ENCODE results near the gene FOXJ2.
"Not testable (repeated sequence)": the region's sequence is repeated elsewhere in the genome, so short reads cannot be mapped to it uniquely, and the experiment has no call there.

FOXJ2 gene

DNA sequence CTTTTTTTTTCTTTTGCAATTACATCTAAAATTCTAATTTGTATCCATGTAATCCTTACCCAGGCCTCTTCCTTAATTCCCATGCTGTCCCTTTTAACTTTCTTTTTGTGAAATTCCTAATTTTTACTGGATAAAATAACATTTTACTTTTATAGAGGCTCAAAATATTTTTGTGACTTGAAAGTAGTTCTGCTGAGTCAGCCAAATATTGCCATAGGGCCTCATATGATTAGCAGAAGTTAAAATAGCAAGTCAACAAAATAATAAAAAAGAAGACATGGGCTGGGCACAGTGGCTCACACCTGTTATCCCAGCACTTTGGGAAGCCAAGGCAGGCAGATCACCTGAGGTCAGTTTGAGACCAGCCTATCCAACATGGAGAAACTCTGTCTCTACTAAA is 31.6 kb downstream of the FOXJ2 start:
- Histone ChIP-seq H3K9me3 (ENCODE audit: control insufficient read depth, insufficient read depth, low read length) (no peaks in the 10 kb centered on the region), H3K27ac (ENCODE audit: low read length) (no peak overlapping the region), H3K4me3 (ENCODE audit: low read length) (no peak overlapping the region), H3K4me1 (ENCODE audit: control insufficient read depth, insufficient read depth, low read length) (no peaks in the 10 kb centered on the region), H3K27me3 (ENCODE audit: control insufficient read depth, insufficient read depth, low read length) (no peaks in the 10 kb centered on the region), H3K36me3 (ENCODE audit: control insufficient read depth, insufficient read depth, low read length) (no peaks in the 10 kb centered on the region)
- DNase-seq (ENCODE audit: low read depth, low spot score): no peak

DNA sequence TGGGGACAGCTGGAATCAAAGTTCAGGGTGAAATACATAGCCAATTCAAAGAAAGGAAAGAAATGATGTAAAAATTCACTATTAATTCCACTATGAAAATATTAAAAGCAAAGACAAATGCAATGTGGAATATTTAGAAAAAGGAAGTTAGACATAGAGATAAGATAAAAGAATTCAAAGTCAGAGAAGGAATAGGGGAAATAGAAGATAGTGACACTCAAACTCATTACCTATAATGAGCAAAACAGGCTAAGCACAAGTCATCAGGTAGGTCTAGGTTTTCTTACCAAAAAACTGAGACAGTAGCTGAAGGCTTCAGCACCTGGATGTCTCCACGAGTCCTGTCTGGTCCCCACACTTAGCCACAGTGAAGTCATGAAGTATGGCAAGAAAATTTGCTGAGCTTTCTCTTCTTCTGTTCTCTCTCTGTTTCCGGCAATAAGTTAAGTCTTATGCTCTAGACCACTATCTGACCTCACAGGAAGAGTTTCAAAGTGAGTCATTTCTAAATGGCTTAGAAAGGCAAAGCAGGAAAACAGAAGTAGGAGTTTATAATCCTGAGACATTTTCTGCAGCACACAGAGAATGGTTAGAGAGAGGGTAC is 33.6 kb downstream of the FOXJ2 start, which contains the start of gene C3AR1:
Gene C3AR1 (minus strand): TSS at position 369 of the 604 bp plus-strand sequence. CDS start 6,174 bp downstream, outside the sequence.
- H3K36me3 ChIP-seq (ENCODE audit: control insufficient read depth, insufficient read depth, low read length): no peaks in the 10 kb centered on the region
- no peak within 1 kb of the TSS for H3K27ac ChIP-seq (ENCODE audit: low read length)
- no peak for DNase-seq (ENCODE audit: low read depth, low spot score)
- H3K27me3 ChIP-seq (ENCODE audit: control insufficient read depth, insufficient read depth, low read length): no peaks in the 10 kb centered on the region
- no peak within 1 kb of the TSS for H3K4me3 ChIP-seq (ENCODE audit: low read length)
- WGBS (ENCODE audit: insufficient coverage, insufficient read length): no CpG with 5 or more reads among the region's 2 CpGs
- H3K9me3 ChIP-seq (ENCODE audit: control insufficient read depth, insufficient read depth, low read length): no peaks in the 10 kb centered on the region
- H3K4me1 ChIP-seq (ENCODE audit: control insufficient read depth, insufficient read depth, low read length): no peaks in the 10 kb centered on the region

DNA sequence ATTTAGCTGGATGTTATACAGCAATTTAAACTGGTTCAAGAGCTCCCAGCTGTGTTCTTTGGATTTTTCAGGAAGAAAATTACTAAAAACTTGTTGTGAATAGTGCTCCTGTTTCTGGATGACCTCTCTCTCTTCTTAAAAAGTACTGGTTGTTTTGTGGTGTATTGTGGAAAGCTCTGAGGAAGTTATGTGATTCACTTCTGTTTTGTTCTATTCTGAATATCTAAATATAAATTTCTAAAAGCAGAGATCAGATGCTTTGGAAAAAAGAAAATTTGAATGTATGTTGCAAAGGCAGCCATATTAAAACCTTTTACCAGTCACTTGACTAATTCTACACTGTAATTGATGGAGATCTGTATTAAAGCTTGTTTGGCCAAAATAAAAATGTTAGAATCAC is 37.1 kb downstream of the FOXJ2 start:
- Histone ChIP-seq H3K4me3 (ENCODE audit: low read length) (no peak overlapping the region), H3K27me3 (ENCODE audit: control insufficient read depth, insufficient read depth, low read length) (no peaks in the 10 kb centered on the region), H3K36me3 (ENCODE audit: control insufficient read depth, insufficient read depth, low read length) (no peaks in the 10 kb centered on the region), H3K4me1 (ENCODE audit: control insufficient read depth, insufficient read depth, low read length) (no peaks in the 10 kb centered on the region), H3K9me3 (ENCODE audit: control insufficient read depth, insufficient read depth, low read length) (no peaks in the 10 kb centered on the region), H3K27ac (ENCODE audit: low read length) (no peak overlapping the region)
- DNase-seq (ENCODE audit: low read depth, low spot score): no peak

DNA sequence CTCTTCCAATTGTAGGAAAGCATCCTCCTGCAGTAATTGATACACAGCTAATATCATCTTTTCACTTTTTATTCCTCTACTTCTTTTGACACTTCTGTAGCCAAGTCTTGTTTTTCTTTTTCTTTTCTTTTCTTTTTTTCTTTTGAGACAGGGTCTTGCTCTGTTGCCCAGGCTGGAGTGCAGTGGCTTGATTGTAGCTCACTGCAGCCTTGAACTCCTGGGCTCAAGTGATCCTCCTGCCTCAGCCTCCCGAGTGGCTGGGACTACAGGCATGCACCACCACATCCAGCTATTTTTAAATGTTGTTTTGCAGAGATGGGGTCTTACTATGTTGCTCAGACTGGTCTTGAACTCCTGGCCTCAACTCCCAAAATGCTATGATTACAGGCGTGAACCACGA is 39.3 kb downstream of the FOXJ2 start:
- H3K36me3 ChIP-seq (ENCODE audit: control insufficient read depth, insufficient read depth, low read length); H3K4me3 ChIP-seq (ENCODE audit: low read length); H3K9me3 ChIP-seq (ENCODE audit: control insufficient read depth, insufficient read depth, low read length); H3K4me1 ChIP-seq (ENCODE audit: control insufficient read depth, insufficient read depth, low read length); DNase-seq (ENCODE audit: low read depth, low spot score); H3K27me3 ChIP-seq (ENCODE audit: control insufficient read depth, insufficient read depth, low read length); H3K27ac ChIP-seq (ENCODE audit: low read length): not testable (repeated sequence)
- WGBS (ENCODE audit: insufficient coverage, insufficient read length): no CpG with 5 or more reads among the region's 3 CpGs

DNA sequence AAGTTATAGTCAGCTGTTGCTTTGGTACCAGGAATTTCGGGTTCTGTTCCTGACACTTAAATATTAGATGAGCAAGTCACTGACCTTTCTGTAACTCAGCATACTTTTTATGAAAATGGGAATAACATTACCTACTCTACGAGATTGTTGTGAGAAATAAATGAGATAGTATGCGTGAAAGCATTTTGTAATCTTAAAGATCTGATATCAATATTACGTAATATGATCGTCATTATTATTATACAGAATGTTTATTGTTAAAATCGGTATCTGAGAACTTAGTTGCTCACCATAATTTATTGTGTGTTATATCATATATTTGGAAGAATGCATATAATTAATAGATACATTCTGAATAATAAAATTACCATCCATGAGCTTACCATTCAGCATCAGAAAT is 43.4 kb downstream of the FOXJ2 start:
- Histone ChIP-seq H3K36me3 (ENCODE audit: control insufficient read depth, insufficient read depth, low read length) (no peaks in the 10 kb centered on the region), H3K9me3 (ENCODE audit: control insufficient read depth, insufficient read depth, low read length) (no peaks in the 10 kb centered on the region), H3K27me3 (ENCODE audit: control insufficient read depth, insufficient read depth, low read length) (no peaks in the 10 kb centered on the region), H3K27ac (ENCODE audit: low read length) (no peak overlapping the region), H3K4me3 (ENCODE audit: low read length) (no peak overlapping the region), H3K4me1 (ENCODE audit: control insufficient read depth, insufficient read depth, low read length) (no peaks in the 10 kb centered on the region)
- WGBS (ENCODE audit: insufficient coverage, insufficient read length): 100% methylated on average over 2 of the region's 6 CpGs
- DNase-seq (ENCODE audit: low read depth, low spot score): no peak

DNA sequence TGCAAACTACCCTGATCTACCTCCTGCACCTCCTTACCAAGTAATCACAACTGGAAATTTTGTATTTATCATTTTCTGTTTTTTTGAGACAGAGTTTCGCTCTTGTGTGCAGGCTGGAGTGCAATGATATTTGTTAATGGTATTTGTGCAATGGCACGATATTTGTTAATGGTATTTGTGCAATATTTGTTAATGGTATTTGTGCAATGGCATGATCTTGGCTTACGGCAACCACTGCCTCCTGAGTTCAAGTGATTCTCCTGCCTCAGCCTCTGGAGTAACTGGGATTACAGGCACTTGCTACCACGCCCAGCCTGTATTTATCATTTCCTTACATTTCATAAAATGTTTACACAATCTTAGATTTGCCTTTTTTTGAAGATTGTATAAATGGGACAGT is 43.9 kb downstream of the FOXJ2 start:
- no peak overlapping the region for H3K4me3 ChIP-seq (ENCODE audit: low read length)
- H3K4me1 ChIP-seq (ENCODE audit: control insufficient read depth, insufficient read depth, low read length): no peaks in the 10 kb centered on the region
- WGBS (ENCODE audit: insufficient coverage, insufficient read length): 100% methylated on average over 1 of the region's 4 CpGs
- DNase-seq (ENCODE audit: low read depth, low spot score): no peak
- no peaks in the 10 kb centered on the region for H3K27me3 ChIP-seq (ENCODE audit: control insufficient read depth, insufficient read depth, low read length)
- no peaks in the 10 kb centered on the region for H3K36me3 ChIP-seq (ENCODE audit: control insufficient read depth, insufficient read depth, low read length)
- no peak overlapping the region for H3K27ac ChIP-seq (ENCODE audit: low read length)
- H3K9me3 ChIP-seq (ENCODE audit: control insufficient read depth, insufficient read depth, low read length): no peaks in the 10 kb centered on the region

DNA sequence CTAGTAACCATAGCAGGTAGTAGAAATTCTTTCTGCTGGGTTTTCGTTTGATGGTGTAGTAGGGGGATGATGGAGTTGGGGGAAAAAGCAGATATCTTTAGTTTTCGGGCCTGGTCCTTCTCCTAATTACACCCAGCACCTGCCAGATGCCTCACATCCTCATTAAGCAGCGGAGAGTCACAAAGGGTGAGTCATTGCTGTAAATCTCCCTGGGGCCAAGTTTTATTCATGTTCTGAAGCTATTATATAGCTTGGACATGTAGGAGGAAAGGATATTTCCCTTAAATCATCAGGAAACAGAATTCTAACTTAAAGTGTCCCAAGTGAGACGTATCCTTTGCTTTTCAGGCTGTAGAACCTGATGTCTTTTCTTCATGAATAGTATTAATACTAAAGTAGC is 44.7 kb downstream of the FOXJ2 start:
- no peaks in the 10 kb centered on the region for H3K9me3 ChIP-seq (ENCODE audit: control insufficient read depth, insufficient read depth, low read length)
- H3K27ac ChIP-seq (ENCODE audit: low read length): no peak overlapping the region
- H3K4me1 ChIP-seq (ENCODE audit: control insufficient read depth, insufficient read depth, low read length): no peaks in the 10 kb centered on the region
- no peak overlapping the region for H3K4me3 ChIP-seq (ENCODE audit: low read length)
- DNase-seq (ENCODE audit: low read depth, low spot score): no peak
- H3K27me3 ChIP-seq (ENCODE audit: control insufficient read depth, insufficient read depth, low read length): no peaks in the 10 kb centered on the region
- no peaks in the 10 kb centered on the region for H3K36me3 ChIP-seq (ENCODE audit: control insufficient read depth, insufficient read depth, low read length)
- no CpG with 5 or more reads among the region's 4 CpGs for WGBS (ENCODE audit: insufficient coverage, insufficient read length)

DNA sequence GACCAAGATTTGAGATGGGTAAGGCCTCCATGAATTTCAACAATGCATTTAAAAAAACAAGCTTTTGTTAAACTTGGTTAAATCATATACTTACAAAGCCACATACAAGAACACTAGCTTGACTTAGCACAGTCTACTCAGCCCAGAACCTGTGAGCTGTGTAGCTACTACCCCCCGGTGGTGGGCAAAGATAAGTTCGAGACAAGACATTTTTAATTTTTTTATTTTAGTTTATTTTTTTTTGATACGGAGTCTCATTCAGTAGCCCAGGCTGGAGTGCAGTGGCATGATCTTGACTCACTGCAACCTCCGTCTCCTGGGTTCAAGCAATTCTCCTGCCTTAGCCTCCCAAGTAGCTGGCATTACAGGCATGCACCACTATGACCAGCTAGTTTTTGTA is 45.9 kb downstream of the FOXJ2 start:
- Histone ChIP-seq H3K9me3 (ENCODE audit: control insufficient read depth, insufficient read depth, low read length) (no peaks in the 10 kb centered on the region), H3K27ac (ENCODE audit: low read length) (no peak overlapping the region), H3K4me3 (ENCODE audit: low read length) (no peak overlapping the region), H3K4me1 (ENCODE audit: control insufficient read depth, insufficient read depth, low read length) (no peaks in the 10 kb centered on the region), H3K27me3 (ENCODE audit: control insufficient read depth, insufficient read depth, low read length) (no peaks in the 10 kb centered on the region), H3K36me3 (ENCODE audit: control insufficient read depth, insufficient read depth, low read length) (no peaks in the 10 kb centered on the region)
- no CpG with 5 or more reads among the region's 4 CpGs for WGBS (ENCODE audit: insufficient coverage, insufficient read length)
- peak; percentile 22 for DNase-seq (ENCODE audit: low read depth, low spot score)

DNA sequence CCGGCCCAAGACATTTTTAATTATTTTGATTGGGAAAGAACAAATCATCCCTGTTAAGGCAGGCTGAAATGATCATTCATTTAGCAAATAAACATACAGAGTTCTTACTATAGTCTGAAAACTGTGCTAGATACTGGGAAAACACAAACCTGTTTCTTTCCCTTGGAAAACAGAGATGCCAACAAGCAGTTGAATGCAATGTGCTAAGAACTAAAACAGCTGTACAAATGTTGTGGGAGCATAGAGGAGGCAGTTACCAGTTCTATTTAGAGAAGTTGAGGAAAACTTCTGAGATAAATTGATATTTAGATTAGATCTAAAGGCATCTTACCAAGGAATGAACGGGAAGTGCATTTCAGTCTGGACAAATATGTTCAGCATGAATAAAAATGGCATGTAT is 46.4 kb downstream of the FOXJ2 start:
- Histone ChIP-seq H3K4me1 (ENCODE audit: control insufficient read depth, insufficient read depth, low read length) (no peaks in the 10 kb centered on the region), H3K27me3 (ENCODE audit: control insufficient read depth, insufficient read depth, low read length) (no peaks in the 10 kb centered on the region), H3K9me3 (ENCODE audit: control insufficient read depth, insufficient read depth, low read length) (no peaks in the 10 kb centered on the region), H3K27ac (ENCODE audit: low read length) (no peak overlapping the region), H3K4me3 (ENCODE audit: low read length) (no peak overlapping the region), H3K36me3 (ENCODE audit: control insufficient read depth, insufficient read depth, low read length) (no peaks in the 10 kb centered on the region)
- no peak for DNase-seq (ENCODE audit: low read depth, low spot score)
- no CpG with 5 or more reads among the region's 2 CpGs for WGBS (ENCODE audit: insufficient coverage, insufficient read length)

DNA sequence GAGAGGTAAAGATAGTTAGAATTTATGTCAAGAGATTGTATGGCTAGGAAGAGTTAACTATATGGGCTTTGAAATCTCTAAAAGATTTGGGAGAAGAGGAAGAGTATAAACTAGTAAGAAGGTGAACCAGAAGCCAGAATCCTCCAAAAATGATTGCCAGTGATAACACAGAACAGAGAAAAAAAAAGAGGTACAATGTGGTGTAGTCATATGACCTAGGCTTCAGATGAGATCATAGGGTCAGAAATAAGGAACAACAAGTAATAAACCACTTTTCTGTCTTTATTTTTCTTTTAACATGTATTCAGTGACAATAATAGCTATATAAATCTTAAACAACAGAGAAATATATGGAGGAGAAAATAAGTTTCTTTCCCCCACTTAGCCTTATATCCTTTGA is 47.6 kb downstream of the FOXJ2 start:
- Histone ChIP-seq H3K9me3 (ENCODE audit: control insufficient read depth, insufficient read depth, low read length) (no peaks in the 10 kb centered on the region), H3K27ac (ENCODE audit: low read length) (no peak overlapping the region), H3K4me3 (ENCODE audit: low read length) (no peak overlapping the region), H3K36me3 (ENCODE audit: control insufficient read depth, insufficient read depth, low read length) (no peaks in the 10 kb centered on the region), H3K27me3 (ENCODE audit: control insufficient read depth, insufficient read depth, low read length) (no peaks in the 10 kb centered on the region), H3K4me1 (ENCODE audit: control insufficient read depth, insufficient read depth, low read length) (no peaks in the 10 kb centered on the region)
- no peak for DNase-seq (ENCODE audit: low read depth, low spot score)

DNA sequence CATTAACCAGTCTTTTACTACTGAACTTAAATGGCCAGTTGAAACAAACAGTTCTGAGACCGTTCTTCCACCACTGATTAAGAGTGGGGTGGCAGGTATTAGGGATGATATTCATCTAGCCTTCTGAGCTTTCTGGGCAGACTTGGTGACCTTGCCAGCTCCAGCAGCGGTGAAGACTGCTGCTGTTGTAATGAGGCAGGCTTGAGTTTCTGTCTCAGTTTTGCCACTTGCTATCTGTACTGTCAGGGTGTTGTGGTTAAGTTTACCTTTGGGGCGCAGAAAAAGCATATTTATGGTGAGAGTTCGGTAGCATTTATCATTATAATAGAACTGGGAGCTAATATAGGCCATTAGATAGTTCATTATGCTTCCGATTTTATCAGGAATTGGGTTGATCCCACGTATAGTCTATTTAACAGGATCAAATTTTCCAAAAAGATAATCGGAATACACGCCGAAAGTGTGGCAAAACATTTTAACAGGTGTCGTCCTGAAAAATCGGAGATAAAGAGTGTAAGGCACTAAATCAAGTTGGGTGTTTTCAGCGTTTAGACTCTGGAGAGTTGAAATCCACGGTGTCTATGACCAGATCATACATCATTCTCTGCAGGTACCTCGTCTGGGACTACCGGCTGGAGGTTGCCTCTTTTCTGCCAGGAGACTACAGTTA is 48.9 kb downstream of the FOXJ2 start:
- Histone ChIP-seq H3K4me1 (ENCODE audit: control insufficient read depth, insufficient read depth, low read length) (no peaks in the 10 kb centered on the region), H3K27ac (ENCODE audit: low read length) (no peak overlapping the region), H3K9me3 (ENCODE audit: control insufficient read depth, insufficient read depth, low read length) (no peaks in the 10 kb centered on the region), H3K36me3 (ENCODE audit: control insufficient read depth, insufficient read depth, low read length) (no peaks in the 10 kb centered on the region), H3K4me3 (ENCODE audit: low read length) (peak overlapping the region; percentile 79; the same call in 1 of the 2 replicates), H3K27me3 (ENCODE audit: control insufficient read depth, insufficient read depth, low read length) (no peaks in the 10 kb centered on the region)
- WGBS (ENCODE audit: insufficient coverage, insufficient read length): no CpG with 5 or more reads among the region's 15 CpGs
- DNase-seq (ENCODE audit: low read depth, low spot score): no peak
